ENCODE data around the gene CLUH.
"Not testable (repeated sequence)": the region's sequence is repeated elsewhere in the genome, so short reads cannot be mapped to it uniquely, and the experiment has no call there.

The CLUH gene

GRCh38 chr17:2687074-2687418, 24.5 kb downstream of the CLUH start:
- DNase-seq (ENCODE audit: low read depth in 3 of 3): no peak

GRCh38 chr17:2685696-2686095, 25.9 kb downstream of the CLUH start:
- no peak for DNase-seq (ENCODE audit: low read depth in 3 of 3)

GRCh38 chr17:2684549-2684948, 27.0 kb downstream of the CLUH start:
- DNase-seq (ENCODE audit: low read depth in 3 of 3): no peak

GRCh38 chr17:2683912-2684311, 27.7 kb downstream of the CLUH start:
- DNase-seq (ENCODE audit: low read depth in 3 of 3): no peak

- DNase-seq (ENCODE audit: low read depth in 3 of 3): no peak
Observed at GRCh38 chr17:2682176-2682938, 29.2 kb downstream of the CLUH start.

DNA sequence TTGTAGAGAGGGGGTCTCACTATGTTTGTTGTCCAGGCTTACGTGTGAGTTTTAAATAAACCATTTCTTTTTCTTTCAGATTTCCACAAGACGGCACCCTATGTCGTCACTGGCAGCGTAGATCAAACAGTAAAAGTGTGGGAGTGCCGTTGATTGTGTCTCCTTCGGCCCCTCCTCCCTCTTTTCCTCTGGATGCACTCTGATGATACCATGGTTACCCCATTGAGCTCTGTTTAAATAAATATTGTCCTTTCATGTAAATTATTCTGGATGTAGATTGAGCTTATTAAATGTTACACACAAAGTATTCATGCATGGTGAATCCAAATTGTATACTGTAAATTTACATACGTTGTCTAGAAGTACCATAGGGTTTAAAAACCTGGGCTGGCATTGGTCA, 29.9 kb downstream of the CLUH start:
- no peak for DNase-seq (ENCODE audit: low read depth in 3 of 3)

GRCh38 chr17:2680961-2681360, 30.6 kb downstream of the CLUH start:
- DNase-seq (ENCODE audit: low read depth in 3 of 3): no peak

GRCh38 chr17:2679247-2679646, 32.3 kb downstream of the CLUH start:
- not testable (repeated sequence) for DNase-seq (ENCODE audit: low read depth in 3 of 3)

GRCh38 chr17:2672026-2672425, 39.5 kb downstream of the CLUH start:
- no peak for DNase-seq (ENCODE audit: low read depth in 3 of 3)

DNA sequence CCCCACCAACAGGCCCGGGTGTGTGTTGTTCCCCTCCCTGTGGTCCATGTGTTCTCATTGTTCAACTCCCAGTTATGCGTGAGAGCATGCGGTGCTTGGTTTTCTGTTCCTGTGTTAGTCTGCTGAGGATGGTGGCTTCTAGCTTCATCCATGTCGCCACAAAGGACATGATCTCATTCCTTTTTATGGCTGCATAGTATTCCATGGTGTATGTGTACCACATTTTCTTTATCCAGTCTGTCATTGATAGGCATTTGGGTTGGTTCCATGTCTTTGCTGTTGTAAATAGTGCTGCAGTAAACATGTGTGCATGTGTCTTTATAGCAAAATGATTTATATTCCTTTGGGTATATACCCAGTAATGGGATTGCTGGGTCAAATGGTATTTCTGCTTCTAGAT, 51.2 kb downstream of the CLUH start:
- not testable (repeated sequence) for DNase-seq (ENCODE audit: low read depth in 3 of 3)

DNA sequence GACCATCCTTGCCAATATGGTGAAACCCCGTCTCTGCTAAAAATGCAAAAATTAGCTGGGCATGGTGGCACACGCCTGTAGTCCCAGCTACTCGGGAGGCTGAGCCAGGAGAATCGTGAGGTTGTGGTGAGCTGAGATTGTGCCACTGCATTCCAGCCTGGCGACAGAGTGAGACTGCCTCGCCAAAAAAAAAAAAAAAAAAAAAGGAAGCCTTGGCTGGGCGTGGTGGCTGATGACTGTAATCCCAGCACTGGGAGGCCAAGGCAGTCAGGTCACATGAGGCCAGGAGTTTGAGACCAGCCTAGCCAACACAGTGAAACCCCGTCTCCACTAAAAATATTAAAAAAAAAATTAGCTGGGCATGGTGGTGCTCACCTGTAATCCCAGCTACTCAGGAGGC, 52.2 kb downstream of the CLUH start:
- DNase-seq (ENCODE audit: low read depth in 3 of 3): not testable (repeated sequence)

DNA sequence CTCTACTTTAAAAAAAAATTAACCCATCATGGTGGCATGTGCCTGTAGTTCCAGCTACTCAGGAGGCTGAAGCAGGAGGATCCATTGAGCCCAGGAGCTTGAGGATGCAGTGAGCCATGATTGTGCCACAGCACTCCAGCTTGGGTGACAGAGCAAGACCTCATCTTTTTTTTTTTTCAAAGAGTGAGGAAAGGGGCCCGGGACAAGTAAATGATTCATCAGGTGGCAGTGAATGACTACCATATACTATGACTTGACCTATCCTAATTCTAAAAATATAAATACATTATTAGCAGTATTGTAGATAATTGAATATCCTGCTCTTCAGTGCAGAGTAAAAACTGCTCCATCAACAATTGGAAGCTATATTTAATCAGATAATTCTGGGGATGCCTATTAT, 55.3 kb downstream of the CLUH start:
- DNase-seq (ENCODE audit: low read depth in 3 of 3): no peak

- no peak for DNase-seq (ENCODE audit: low read depth in 3 of 3)
Observed at GRCh38 chr17:2655546-2655945, 56.0 kb downstream of the CLUH start.

DNA sequence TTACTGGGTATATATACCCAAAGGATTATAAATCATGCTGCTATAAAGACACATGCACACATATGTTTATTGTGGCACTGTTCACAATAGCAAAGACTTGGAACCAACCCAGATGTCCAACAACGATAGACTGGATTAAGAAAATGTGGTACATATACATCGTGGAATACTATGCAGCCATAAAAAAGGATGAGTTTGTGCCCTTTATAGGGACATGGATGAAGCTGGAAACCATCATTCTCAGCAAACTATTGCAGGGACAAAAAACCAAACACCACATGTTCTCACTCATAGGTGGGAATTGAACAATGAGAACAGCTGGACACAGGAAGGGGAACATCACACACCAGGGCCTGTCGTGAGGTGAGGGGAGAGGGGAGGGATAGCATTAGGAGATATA, 58.7 kb downstream of the CLUH start:
- not testable (repeated sequence) for DNase-seq (ENCODE audit: low read depth in 3 of 3)

- DNase-seq (ENCODE audit: low read depth in 3 of 3): no peak
Observed at GRCh38 chr17:2649191-2649590, 62.4 kb downstream of the CLUH start.

DNA sequence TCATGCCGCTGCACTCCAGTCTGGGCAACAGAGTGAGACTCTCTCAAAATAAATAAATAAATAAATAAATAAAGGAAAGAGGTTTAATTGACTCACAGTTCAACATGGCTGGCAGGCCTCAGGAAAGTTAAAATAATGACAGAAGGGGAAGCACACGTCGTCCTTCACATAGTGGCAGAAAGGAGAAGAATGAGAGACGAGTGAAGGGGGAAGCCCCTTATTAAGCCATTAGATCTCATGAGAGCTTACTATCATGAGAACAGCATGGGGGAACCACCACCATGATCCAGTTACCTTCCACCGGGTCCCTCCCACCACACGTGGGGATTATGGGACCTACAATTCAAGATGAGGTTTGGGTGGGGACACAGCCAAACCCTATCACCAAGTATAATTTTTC, 63.6 kb downstream of the CLUH start:
- no peak for DNase-seq (ENCODE audit: low read depth in 3 of 3)

DNA sequence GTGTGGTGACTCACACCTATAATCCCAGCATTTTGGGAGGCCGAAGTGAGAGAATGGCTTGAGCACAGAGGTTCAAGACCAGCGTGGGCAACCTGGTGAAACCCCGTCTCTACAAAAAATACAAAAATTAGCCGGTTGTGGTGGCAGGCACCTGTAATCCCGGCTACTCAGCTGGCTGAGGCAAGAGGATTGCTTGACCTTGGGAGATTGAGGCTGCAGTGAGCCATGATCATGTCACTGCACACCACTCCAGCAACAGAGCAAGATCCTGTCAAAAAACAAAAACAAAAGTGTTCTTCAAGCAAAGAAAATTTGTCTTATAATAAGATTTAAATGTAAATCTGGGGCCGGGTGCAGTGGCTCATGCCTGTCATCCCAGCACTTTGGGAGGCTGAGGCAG, 66.6 kb downstream of the CLUH start:
- DNase-seq (ENCODE audit: low read depth in 3 of 3): no peak

Data from stimulated activated CD4-positive, alpha-beta T cell treated with anti-CD3 and anti-CD28 coated beads, TNF-alpha, amount 100 ng/mL, for 24 hours (primary cell).